Smooth muscle cell (in vitro differentiated cells): ENCODE measurements around the gene FSTL4. TPM values are rescaled to one million over a fixed set of nuclear protein-coding genes. Genes with fewer than 3 reads are reported as not detected.

Experiments
- DNase-seq: peaks from one replicate; lab custom pipeline; 2025; ENCODE audit not compliant: unreplicated experiment; lab: John Stamatoyannopoulos, UW
- H2AFZ ChIP-seq: fragments of 200-600 bp; sonication (generic); 2 replicates; pipeline ENCODE4 v1.6.0; 2016; ENCODE audit warnings: antibody characterized with exemption, low read depth, mild to moderate bottlenecking
- H3F3A ChIP-seq: fragments of 200-600 bp; sonication (generic); 2 replicates; pipeline ENCODE4 v1.6.0; 2017; ENCODE audit warnings: antibody characterized with exemption, low read depth
- H3K27ac ChIP-seq: fragments of 200-600 bp; sonication (generic); 2 replicates; pipeline ENCODE4 v1.5.1; 2016; ENCODE audit warnings: low read depth, mild to moderate bottlenecking
- H3K27me3 ChIP-seq: fragments of 200-600 bp; sonication (generic); 2 replicates; pipeline ENCODE4 v1.6.1; 2016; ENCODE audit warnings: low read depth, mild to moderate bottlenecking
- H3K36me3 ChIP-seq: fragments of 200-600 bp; sonication (generic); 2 replicates; pipeline ENCODE4 v1.5.1; 2016; ENCODE audit warnings: low read depth
- H3K4me1 ChIP-seq: fragments of 200-600 bp; sonication (generic); 2 replicates; pipeline ENCODE4 v1.5.1; 2016; ENCODE audit warnings: low read depth
- H3K4me2 ChIP-seq: fragments of 200-600 bp; sonication (generic); 2 replicates; pipeline ENCODE4 v1.6.0; 2016; ENCODE audit warnings: mild to moderate bottlenecking
- H3K4me3 ChIP-seq: fragments of 200-600 bp; sonication (generic); 2 replicates; pipeline ENCODE4 v1.5.1; 2016; ENCODE audit warnings: mild to moderate bottlenecking
- H3K79me2 ChIP-seq: fragments of 200-600 bp; sonication (generic); 2 replicates; pipeline ENCODE4 v1.6.0; 2016; ENCODE audit warnings: low read depth, mild to moderate bottlenecking
- H3K9ac ChIP-seq: fragments of 200-600 bp; sonication (generic); 2 replicates; pipeline ENCODE4 v1.6.0; 2016; ENCODE audit warnings: low read depth
- H3K9me3 ChIP-seq: fragments of 200-600 bp; sonication (generic); replicated peaks from 2 replicates; pipeline ENCODE4 v1.5.1; 2016; ENCODE audit warnings: low read depth
- H4K20me1 ChIP-seq: fragments of 200-600 bp; sonication (generic); 2 replicates; pipeline ENCODE4 v1.6.0; 2016; ENCODE audit warnings: low read depth
- CTCF ChIP-seq: fragments of 200-600 bp; sonication (generic); IDR thresholded peaks from 2 replicates; pipeline ENCODE4 v1.5.1; 2017; ENCODE audit warnings: borderline replicate concordance, mild to moderate bottlenecking, antibody characterized with exemption; ENCODE audit not compliant: insufficient read depth, poor library complexity, severe bottlenecking
- WGBS: methylation state at CpG from one replicate; pipeline ENCODE4 v1.1.7; 2016; ENCODE audit warnings: low lambda C conversion rate; 5-methylcytosine and 5-hydroxymethylcytosine counted together
- polyA plus RNA-seq: library from polyadenylated mRNA; unstranded; fragments of >200 nt; fragmentation: Nextera tagmentation; extraction: Ambion mirVana; gene quantifications from 2 replicates; pipeline ENCODE4 v1.2.1, GENCODE V29; 2016
- total RNA-seq: library from RNA; depleted of rRNA; stranded (reverse); fragments of >200 nt; gene quantifications from 2 replicates; pipeline ENCODE4 v1.2.3, GENCODE V29; 2014

Gene FSTL4
- total and polyA plus RNA-seq, 2 experiments from 2014 or later: 0.49 TPM; not detected in 1

- H3K4me2 ChIP-seq: no peak overlapping the region
- peaks cover 4% of the 10 kb centered on the region for H3K4me1 ChIP-seq
- no peak overlapping the region for H3K27ac ChIP-seq
- peaks cover 4% of the 10 kb centered on the region for H3F3A ChIP-seq
- DNase-seq: no peak
- H3K79me2 ChIP-seq: no peaks in the 10 kb centered on the region
- no peaks in the 10 kb centered on the region for H3K36me3 ChIP-seq
- WGBS: 93% methylated on average over 7 of the region's 7 CpGs
- no peak overlapping the region for H2AFZ ChIP-seq
- H3K4me3 ChIP-seq: no peak overlapping the region
- TF ChIP-seq CTCF: no peak
- peaks cover 7% of the 10 kb centered on the region for H3K27me3 ChIP-seq
- H3K9ac ChIP-seq: no peak overlapping the region
- H4K20me1 ChIP-seq: no peaks in the 10 kb centered on the region
- H3K9me3 ChIP-seq: no peaks in the 10 kb centered on the region
These were observed 142.5 kb downstream of the FSTL4 start for GRCh38 chr5:133469846-133470245.

- no peaks in the 10 kb centered on the region for H3F3A ChIP-seq
- no peak overlapping the region for H3K27ac ChIP-seq
- H2AFZ ChIP-seq: no peak overlapping the region
- no peaks in the 10 kb centered on the region for H3K4me1 ChIP-seq
- no peaks in the 10 kb centered on the region for H3K36me3 ChIP-seq
- H3K4me2 ChIP-seq: no peak overlapping the region
- H3K27me3 ChIP-seq: peaks cover 7% of the 10 kb centered on the region
- WGBS: 89% methylated on average over 2 of the region's 2 CpGs
- no peaks in the 10 kb centered on the region for H4K20me1 ChIP-seq
- H3K9ac ChIP-seq: no peak overlapping the region
- no peak overlapping the region for H3K4me3 ChIP-seq
- no peaks in the 10 kb centered on the region for H3K9me3 ChIP-seq
- no peaks in the 10 kb centered on the region for H3K79me2 ChIP-seq
- DNase-seq: no peak
- no peak for TF ChIP-seq CTCF
These were observed 143.1 kb downstream of the FSTL4 start for GRCh38 chr5:133469252-133469651.

GRCh38 chr5:133468596-133468995 lies 143.7 kb downstream of the FSTL4 start:
- Histone ChIP-seq H3K4me2 (no peak overlapping the region), H4K20me1 (no peaks in the 10 kb centered on the region), H3K4me3 (no peak overlapping the region), H3K27ac (no peak overlapping the region), H3K36me3 (no peaks in the 10 kb centered on the region), H3K9ac (no peak overlapping the region), H2AFZ (no peak overlapping the region), H3K9me3 (no peaks in the 10 kb centered on the region), H3K4me1 (no peaks in the 10 kb centered on the region), H3K79me2 (no peaks in the 10 kb centered on the region), H3K27me3 (peaks cover 7% of the 10 kb centered on the region), H3F3A (no peaks in the 10 kb centered on the region)
- 90% methylated on average over 6 of the region's 6 CpGs for WGBS
- no peak for DNase-seq
- no peak for TF ChIP-seq CTCF

- Histone ChIP-seq H3K4me3 (no peak overlapping the region), H2AFZ (no peak overlapping the region), H3K36me3 (no peaks in the 10 kb centered on the region), H3K27me3 (peaks cover 7% of the 10 kb centered on the region), H3K4me2 (no peak overlapping the region), H3K27ac (no peak overlapping the region), H3F3A (no peaks in the 10 kb centered on the region), H3K9me3 (no peaks in the 10 kb centered on the region), H3K79me2 (no peaks in the 10 kb centered on the region), H3K4me1 (no peaks in the 10 kb centered on the region), H3K9ac (no peak overlapping the region), H4K20me1 (no peaks in the 10 kb centered on the region)
- 81% methylated on average over 4 of the region's 4 CpGs for WGBS
- no peak for DNase-seq
- no peak for TF ChIP-seq CTCF
These were observed 144.4 kb downstream of the FSTL4 start for GRCh38 chr5:133467826-133468463.
